Effector memory CD8-positive, alpha-beta T cell (primary cell): ENCODE results near the gene AS3MT.
"Not testable (repeated sequence)": the region's sequence is repeated elsewhere in the genome, so short reads cannot be mapped to it uniquely, and the experiment has no call there.

Source experiments
- ATAC-seq: fragments of 150-1000 bp; cut with Tn5 transposase; replicated peaks from 2 replicates; pipeline ENCODE4 v1.10.0; 2021; ENCODE audit warnings: mild to moderate bottlenecking, moderate library complexity
- DNase-seq, 3 experiments: peaks; one replicate each; pipeline ENCODE4 v3.0.0; 2021
- H3K27ac Mint-ChIP-seq, 2 donors: one replicate each; pipeline ENCODE4 v1.8.0; 2022; ENCODE audit warnings: mild to moderate bottlenecking in 2 of 2, mixed read lengths in 2 of 2, moderate library complexity in 2 of 2
- H3K27me3 Mint-ChIP-seq, 2 donors: one replicate each; pipeline ENCODE4 v1.8.0; 2022; ENCODE audit warnings: mixed read lengths in 2 of 2
- H3K36me3 Mint-ChIP-seq: one replicate; pipeline ENCODE4 v1.8.0; 2022; ENCODE audit warnings: mild to moderate bottlenecking, moderate library complexity, mixed read lengths; ENCODE audit not compliant: insufficient read depth
- H3K4me1 Mint-ChIP-seq, 2 donors: one replicate each; pipeline ENCODE4 v1.8.0; 2022; ENCODE audit warnings: low read depth in 2 of 2, mixed read lengths in 2 of 2
- H3K4me3 Mint-ChIP-seq, 2 donors: one replicate each; pipeline ENCODE4 v1.8.0; 2022; ENCODE audit warnings: mild to moderate bottlenecking in 2 of 2, mixed read lengths in 2 of 2, moderate library complexity in 2 of 2
- H3K9me3 Mint-ChIP-seq, 2 donors: one replicate each; pipeline ENCODE4 v1.8.0; 2022; ENCODE audit warnings: mixed read lengths in 2 of 2
- total RNA-seq, 9 experiments: gene quantifications; one replicate each; lab custom pipeline; 2026; lab: John Stamatoyannopoulos, UW

Gene AS3MT, protein sequence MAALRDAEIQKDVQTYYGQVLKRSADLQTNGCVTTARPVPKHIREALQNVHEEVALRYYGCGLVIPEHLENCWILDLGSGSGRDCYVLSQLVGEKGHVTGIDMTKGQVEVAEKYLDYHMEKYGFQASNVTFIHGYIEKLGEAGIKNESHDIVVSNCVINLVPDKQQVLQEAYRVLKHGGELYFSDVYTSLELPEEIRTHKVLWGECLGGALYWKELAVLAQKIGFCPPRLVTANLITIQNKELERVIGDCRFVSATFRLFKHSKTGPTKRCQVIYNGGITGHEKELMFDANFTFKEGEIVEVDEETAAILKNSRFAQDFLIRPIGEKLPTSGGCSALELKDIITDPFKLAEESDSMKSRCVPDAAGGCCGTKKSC
- 0 to 0.67 (median 0.11) reads per million in 9 experiments for total RNA-seq

DNA sequence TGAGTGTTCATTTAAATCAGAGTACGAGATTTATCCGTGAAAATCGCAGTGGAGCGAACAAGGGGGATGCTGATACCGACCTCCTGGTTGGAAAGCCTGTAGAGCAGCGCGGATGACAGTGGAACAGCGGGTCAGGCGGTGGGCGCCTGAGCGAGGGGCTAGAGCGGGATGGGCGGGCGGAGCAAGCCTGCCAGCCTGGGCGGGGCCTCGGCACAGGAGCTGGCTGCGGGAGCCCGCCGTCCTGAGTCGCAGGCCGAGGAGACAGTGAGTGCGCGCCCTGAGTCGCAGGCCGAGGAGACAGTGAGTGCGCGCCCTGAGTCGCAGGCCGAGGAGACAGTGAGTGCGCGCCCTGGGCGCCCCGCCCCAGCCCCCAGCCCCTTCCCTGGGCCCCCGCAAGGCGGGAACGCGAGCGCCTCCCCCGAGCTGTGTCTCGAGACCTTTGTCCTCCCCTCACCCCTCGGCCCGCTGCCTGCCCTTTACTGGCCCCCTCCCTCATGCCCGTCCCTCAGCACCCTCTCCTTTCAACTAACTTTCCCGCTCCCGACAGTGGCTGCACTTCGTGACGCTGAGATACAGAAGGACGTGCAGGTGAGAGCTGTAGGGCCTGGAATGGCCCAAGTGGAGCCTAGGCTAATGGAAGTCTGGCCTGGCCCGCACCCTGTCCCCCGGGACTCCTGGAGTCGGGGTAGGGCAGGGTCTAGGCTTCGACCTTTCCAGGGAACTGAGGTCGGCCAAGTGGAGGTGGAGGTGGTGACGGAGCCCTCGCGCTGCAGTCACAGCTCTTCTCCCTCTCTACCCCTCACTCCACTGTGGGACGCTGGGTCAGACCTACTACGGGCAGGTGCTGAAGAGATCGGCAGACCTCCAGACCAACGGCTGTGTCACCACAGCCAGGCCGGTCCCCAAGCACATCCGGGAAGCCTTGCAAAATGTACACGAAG is at the start of gene AS3MT:
TSS of gene AS3MT (plus strand) at position 213 of the 941 bp plus-strand sequence. CDS start at position 336, 123 bp downstream.
- Mint-ChIP-seq H3K4me1 (peaks cover 6 to 13% of the 10 kb centered on the region in 2 donors), H3K27me3 (peaks cover 19 to 27% of the 10 kb centered on the region in 2 donors), H3K36me3 (peaks cover 9% of the 10 kb centered on the region), H3K9me3 (no peaks in the 10 kb centered on the region), H3K27ac (no peak within 1 kb of the TSS), H3K4me3 (peak within 1 kb of the TSS; percentile 35 to 56)
- ATAC-seq = peak; percentile 37
- DNase-seq = no peak

DNA sequence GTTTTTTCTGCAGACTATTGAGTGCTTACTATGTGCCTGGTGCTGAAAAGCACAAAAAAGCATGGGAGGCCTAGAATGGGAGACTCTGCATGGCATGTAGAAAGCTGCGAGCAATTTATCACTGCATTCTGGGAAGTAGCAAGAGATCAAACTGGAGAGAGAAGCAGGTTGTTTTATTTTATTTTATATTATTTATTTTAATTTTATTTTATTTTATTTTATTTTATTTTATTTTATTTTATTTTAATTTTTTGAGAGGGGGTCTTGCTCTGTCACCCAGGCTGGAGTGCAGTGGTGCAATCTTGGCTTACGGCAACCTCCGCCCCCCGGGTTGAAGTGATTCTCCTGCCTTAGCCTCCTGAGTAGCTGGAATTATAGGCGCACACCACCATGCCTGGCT is 49.3 kb upstream of the AS3MT start:
- not testable (repeated sequence) for H3K27ac Mint-ChIP-seq, DNase-seq, H3K27me3 Mint-ChIP-seq, H3K9me3 Mint-ChIP-seq, H3K4me3 Mint-ChIP-seq, ATAC-seq, H3K4me1 Mint-ChIP-seq
- H3K36me3 Mint-ChIP-seq = peaks cover 16% of the 10 kb centered on the region

DNA sequence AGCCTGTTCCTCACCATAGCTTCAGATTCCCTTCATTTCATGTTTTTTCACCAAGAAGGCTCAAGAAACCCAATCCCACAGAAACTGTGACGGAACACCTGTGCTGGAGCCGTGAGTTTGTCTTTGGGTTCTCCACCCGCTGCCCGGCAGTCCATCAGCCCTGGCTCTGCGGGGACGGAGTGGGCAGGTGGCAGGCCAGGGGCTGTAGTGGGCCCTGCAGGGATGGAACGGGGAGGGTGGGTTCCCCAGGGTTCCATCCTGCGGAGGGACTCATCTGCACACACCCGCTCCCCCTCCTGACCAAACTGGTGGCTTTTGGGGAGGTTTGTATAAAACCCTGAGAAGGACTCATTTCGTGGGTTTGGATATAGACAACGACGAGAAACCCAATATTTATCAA is 47.0 kb upstream of the AS3MT start:
- ATAC-seq = no peak
- Mint-ChIP-seq H3K27ac (peak overlapping the region in 1 of 2 donors; percentile 51), H3K36me3 (peaks cover 3% of the 10 kb centered on the region), H3K9me3 (no peaks in the 10 kb centered on the region), H3K4me1 (no peaks in the 10 kb centered on the region), H3K27me3 (no peaks in the 10 kb centered on the region), H3K4me3 (no peak overlapping the region)
- no peak for DNase-seq

DNA sequence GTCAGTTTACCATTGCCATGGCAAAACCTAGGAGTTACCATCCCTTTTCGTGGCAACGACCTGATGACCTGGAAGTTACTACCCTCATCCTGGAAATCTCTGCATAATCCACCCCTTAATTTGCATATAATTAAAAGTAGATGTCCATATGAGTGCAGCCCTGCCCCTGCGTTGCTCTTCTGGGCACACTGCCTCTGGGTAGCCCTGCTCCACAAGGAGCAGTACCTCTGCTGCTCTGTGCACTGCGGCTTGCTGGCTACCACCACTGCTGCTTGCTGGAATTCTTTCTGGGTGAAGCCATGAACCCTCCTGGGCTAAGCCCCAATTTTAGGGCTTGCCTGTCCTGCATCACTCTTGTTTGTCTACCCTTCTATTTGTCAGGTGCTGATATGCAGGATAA is 44.6 kb upstream of the AS3MT start:
- peaks cover under 1% of the 10 kb centered on the region for H3K36me3 Mint-ChIP-seq
- DNase-seq = no peak
- H3K27ac Mint-ChIP-seq = no peak overlapping the region
- no peaks in the 10 kb centered on the region for H3K9me3 Mint-ChIP-seq
- no peak for ATAC-seq
- no peak overlapping the region for H3K4me3 Mint-ChIP-seq
- H3K27me3 Mint-ChIP-seq = no peaks in the 10 kb centered on the region
- H3K4me1 Mint-ChIP-seq = no peaks in the 10 kb centered on the region

DNA sequence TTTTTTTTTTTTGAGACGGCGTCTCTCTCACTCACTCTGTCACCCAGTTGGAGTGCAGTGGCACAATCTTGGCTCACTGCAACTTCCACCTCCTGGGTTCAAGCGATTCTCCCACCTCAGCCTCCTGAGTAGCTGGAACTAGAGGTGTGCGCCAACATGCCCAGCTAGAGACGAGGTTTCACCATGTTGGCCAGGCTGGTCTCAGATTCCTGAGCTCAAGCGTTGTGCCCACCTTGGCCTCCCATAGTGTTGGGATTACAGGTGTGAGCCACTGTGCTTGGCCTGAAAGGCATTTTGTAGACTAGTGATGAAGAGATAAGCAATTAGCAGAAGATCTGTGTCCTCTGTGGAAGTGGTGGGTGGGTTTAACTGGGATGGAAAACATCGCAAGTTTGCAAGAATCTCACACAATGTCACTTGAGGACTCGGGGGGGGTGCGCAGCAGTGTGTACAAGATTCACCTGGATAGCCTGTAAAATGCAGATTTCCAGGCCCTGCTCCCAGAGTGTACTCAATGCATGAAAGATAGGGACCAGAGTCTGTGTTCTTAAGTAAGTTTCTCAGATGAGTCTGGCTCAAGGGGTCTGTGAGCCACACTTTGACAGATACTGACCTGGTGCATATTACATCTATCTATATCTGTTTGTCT is 43.0 kb upstream of the AS3MT start:
- no peak for DNase-seq
- no peak for ATAC-seq

DNA sequence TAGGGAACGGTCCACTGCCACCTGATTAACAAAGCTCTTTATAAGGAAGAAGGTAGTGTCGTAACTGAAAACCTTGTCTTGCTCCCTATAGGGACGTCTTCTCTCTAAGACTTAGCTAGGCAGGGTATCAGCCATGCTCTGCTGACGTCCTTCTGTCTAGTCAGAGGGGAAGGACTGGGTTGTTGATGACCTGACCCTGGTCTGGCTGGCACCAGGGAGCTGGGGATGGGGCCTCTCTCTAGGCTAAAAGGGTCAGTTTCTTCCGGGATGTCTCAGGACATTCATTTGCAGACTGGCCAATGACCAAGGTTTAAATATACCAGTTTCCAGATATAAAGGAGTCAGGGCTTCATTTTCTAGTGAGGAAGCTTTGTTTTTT is 41.7 kb upstream of the AS3MT start:
- Mint-ChIP-seq H3K9me3 (no peaks in the 10 kb centered on the region), H3K27me3 (no peaks in the 10 kb centered on the region), H3K36me3 (no peaks in the 10 kb centered on the region), H3K27ac (no peak overlapping the region), H3K4me3 (no peak overlapping the region), H3K4me1 (no peaks in the 10 kb centered on the region)
- DNase-seq (no peak), ATAC-seq (no peak)

More for the DNA sequence above, 43.0 kb upstream of the AS3MT start:
- Mint-ChIP-seq H3K27ac (no peak overlapping the region), H3K4me1 (no peaks in the 10 kb centered on the region), H3K27me3 (no peaks in the 10 kb centered on the region), H3K9me3 (no peaks in the 10 kb centered on the region), H3K36me3 (no peaks in the 10 kb centered on the region), H3K4me3 (no peak overlapping the region)

DNA sequence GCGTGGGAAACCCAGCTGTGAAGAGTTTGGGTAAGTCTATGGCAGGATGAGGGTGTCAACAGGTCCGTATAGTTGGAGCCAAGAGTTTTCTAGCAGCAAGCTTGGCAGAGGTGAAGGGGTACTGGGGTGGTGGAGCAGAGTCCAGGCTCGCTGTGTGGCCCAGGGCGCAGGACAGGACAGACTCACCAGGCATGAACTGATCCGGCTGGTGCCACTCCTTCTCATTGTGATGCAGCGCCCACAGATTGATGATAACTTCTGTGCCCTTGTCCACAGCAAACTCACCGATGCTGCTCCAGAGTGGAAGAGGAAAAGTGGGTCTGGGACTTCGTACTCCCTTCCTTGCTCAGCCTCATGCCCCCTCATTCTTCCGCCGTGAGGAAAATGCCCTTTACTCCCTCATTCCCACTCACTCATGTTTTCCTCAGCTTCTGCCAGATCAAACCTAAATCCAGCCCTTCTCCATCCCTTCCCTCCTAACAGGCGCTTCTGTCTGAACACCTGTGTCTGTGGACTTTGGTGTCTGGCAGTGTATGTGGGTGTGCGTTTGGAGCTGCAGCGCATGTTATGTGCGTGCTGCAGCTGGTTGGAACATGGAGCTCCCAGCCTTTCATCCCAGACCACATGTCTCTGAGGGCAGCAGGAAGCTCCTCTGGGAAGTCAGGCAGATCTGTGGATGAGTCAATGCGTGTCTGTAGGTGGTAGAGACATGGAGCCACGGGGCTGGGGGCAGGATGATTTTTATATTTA is 37.8 kb upstream of the AS3MT start:
- H3K9me3 Mint-ChIP-seq = no peaks in the 10 kb centered on the region
- peaks cover 9 to 10% of the 10 kb centered on the region in 2 donors for H3K27me3 Mint-ChIP-seq
- H3K27ac Mint-ChIP-seq = no peak overlapping the region
- H3K36me3 Mint-ChIP-seq = no peaks in the 10 kb centered on the region
- no peak for DNase-seq
- H3K4me1 Mint-ChIP-seq = no peaks in the 10 kb centered on the region
- ATAC-seq = no peak
- H3K4me3 Mint-ChIP-seq = no peak overlapping the region

DNA sequence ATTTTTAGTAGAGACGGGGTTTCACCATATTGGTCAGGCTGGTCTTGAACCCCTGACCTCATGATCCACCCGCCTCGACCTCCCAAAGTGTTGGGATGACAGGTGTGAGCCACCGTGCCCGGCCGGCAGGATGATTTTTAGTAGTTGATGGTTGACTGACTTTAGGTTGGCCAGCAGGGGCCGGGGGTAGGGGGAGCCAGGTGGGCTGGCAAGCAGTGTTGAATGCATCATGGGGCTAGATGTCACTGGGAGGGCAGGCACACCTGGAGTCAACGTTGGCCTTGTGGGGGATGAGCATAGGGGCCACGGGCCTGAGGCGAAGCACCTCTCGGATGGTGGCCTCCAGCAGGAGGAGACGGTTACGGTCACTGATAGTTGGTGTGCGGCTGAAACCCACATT is 37.0 kb upstream of the AS3MT start:
- Mint-ChIP-seq H3K9me3 (no peaks in the 10 kb centered on the region), H3K27ac (no peak overlapping the region), H3K27me3 (peaks cover 10 to 11% of the 10 kb centered on the region in 2 donors), H3K4me1 (no peaks in the 10 kb centered on the region), H3K4me3 (no peak overlapping the region), H3K36me3 (no peaks in the 10 kb centered on the region)
- no peak for DNase-seq
- no peak for ATAC-seq

DNA sequence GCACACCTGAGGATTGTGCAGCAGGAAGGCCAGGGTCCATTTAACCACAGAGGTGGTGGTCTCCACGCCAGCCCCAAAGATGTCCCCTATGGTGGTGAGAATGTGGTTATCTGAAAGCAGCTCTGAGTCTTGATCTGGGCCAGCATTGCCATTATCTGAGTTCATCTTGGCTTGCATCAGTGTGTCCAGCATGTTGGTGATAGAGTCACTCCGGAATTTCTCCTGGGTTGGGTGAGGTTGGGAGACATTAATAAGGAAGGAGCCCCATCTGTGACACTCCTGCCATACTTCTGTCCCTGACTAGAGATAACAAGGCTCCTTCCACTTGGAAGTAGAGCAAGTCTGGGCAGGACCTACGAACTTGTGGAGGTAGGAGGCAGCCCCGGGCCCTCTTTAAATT is 36.3 kb upstream of the AS3MT start:
- DNase-seq (no peak), ATAC-seq (no peak)
- no peaks in the 10 kb centered on the region for H3K9me3 Mint-ChIP-seq
- peaks cover 14 to 18% of the 10 kb centered on the region in 2 donors for H3K27me3 Mint-ChIP-seq
- H3K4me1 Mint-ChIP-seq = no peaks in the 10 kb centered on the region
- no peak overlapping the region for H3K27ac Mint-ChIP-seq
- no peaks in the 10 kb centered on the region for H3K36me3 Mint-ChIP-seq
- H3K4me3 Mint-ChIP-seq = no peak overlapping the region

DNA sequence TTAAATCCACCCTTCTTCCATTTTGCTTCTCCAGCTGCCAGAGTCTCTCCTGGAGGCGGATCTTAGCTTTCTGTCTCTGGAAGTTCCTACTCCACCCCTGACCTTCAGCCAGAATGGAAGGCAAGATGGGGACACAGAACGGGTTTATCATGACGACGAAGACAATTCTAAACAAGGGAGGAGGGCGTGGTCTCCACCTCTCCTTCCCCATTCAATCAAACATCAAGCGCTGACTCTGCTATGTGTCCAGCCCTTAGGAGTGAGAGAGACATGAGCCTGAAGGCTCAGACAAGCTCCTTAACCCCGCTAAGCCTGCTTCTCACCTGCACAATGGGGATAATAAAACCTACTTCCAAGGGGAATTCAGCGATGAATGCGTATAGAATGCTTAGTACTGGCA is 35.1 kb upstream of the AS3MT start:
- Mint-ChIP-seq H3K9me3 (no peaks in the 10 kb centered on the region), H3K36me3 (no peaks in the 10 kb centered on the region), H3K27ac (no peak overlapping the region), H3K4me1 (no peaks in the 10 kb centered on the region), H3K27me3 (peaks cover 19 to 25% of the 10 kb centered on the region in 2 donors), H3K4me3 (no peak overlapping the region)
- DNase-seq (no peak), ATAC-seq (no peak)

DNA sequence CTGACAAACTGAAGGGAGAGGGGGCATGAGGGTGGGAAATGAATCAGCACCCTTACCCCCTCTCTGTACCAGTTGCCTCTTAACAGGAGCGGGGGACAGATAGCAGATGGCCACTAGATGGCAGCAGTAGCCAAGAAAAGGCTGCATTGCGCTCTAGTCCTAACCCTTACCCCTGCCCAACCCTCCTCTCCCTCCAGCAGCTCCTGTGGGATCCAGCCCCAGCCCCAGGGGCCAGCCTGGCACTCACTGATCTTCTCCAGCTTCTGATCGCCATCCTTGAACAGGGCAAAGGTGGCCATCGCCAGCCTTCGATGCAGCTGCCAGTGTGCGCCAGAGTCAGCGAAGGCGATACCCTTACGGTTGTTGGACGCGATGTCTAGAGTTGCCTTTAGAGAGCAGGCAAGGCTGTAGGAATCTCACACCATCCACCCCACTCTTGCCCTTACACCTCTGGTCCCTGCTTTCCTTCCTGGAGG is 34.2 kb upstream of the AS3MT start:
- no peaks in the 10 kb centered on the region for H3K9me3 Mint-ChIP-seq
- peak; percentile 71 for DNase-seq
- ATAC-seq = peak; percentile 91
- H3K4me3 Mint-ChIP-seq = no peak overlapping the region
- H3K27ac Mint-ChIP-seq = no peak overlapping the region
- no peaks in the 10 kb centered on the region for H3K4me1 Mint-ChIP-seq
- H3K27me3 Mint-ChIP-seq = peaks cover 25 to 28% of the 10 kb centered on the region in 2 donors
- H3K36me3 Mint-ChIP-seq = no peaks in the 10 kb centered on the region

DNA sequence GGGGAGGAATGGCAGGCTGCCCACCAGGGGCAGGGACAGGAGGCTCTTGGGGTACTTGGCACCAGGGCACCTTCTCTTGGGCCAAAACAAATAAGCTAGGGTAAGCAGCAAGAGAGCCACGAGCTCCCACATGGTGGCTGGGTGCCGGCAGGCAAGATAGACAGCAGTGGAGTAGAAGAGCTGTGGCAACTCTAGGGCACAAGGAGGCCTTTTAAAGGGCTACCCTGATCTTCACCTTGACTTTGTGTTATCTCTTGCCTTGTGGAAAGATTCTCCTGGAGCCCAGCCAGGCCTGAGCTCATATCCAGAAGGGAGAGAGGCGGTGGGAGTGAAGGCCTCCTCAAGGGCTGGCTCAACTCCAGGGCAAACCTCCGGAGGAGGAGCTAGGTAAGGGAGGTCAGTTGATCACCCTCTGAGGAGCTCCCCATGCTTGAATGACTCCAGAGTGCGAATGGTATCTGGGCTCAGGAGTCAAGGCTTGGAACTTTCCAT is 32.0 kb upstream of the AS3MT start, which contains the start of gene CYP17A1:
TSS of gene CYP17A1 (minus strand) at position 184 of the 492 bp plus-strand sequence. CDS start at position 132, 52 bp downstream.
- ATAC-seq (no peak), DNase-seq (no peak)
- H3K27me3 Mint-ChIP-seq = peaks cover 34 to 42% of the 10 kb centered on the region in 2 donors
- no peaks in the 10 kb centered on the region for H3K36me3 Mint-ChIP-seq
- H3K4me3 Mint-ChIP-seq = no peak within 1 kb of the TSS
- H3K4me1 Mint-ChIP-seq = no peaks in the 10 kb centered on the region
- no peak within 1 kb of the TSS for H3K27ac Mint-ChIP-seq
- no peaks in the 10 kb centered on the region for H3K9me3 Mint-ChIP-seq
